Stimulated activated CD4-positive, alpha-beta T cell treated with anti-CD3 and anti-CD28 coated beads, Interleukin-4, amount 100 ng/mL, for 1 hour (primary cell): ENCODE measurements around the gene ICE2.
"Not testable (repeated sequence)": the region's sequence is repeated elsewhere in the genome, so short reads cannot be mapped to it uniquely, and the experiment has no call there.

Experiments
- DNase-seq: peaks from one replicate; pipeline ENCODE4 v3.0.0-alpha.2; 2020

The ICE2 gene

GRCh38 chr15:60407415-60407805 is 71.5 kb downstream of the ICE2 start:
- DNase-seq = no peak

DNA sequence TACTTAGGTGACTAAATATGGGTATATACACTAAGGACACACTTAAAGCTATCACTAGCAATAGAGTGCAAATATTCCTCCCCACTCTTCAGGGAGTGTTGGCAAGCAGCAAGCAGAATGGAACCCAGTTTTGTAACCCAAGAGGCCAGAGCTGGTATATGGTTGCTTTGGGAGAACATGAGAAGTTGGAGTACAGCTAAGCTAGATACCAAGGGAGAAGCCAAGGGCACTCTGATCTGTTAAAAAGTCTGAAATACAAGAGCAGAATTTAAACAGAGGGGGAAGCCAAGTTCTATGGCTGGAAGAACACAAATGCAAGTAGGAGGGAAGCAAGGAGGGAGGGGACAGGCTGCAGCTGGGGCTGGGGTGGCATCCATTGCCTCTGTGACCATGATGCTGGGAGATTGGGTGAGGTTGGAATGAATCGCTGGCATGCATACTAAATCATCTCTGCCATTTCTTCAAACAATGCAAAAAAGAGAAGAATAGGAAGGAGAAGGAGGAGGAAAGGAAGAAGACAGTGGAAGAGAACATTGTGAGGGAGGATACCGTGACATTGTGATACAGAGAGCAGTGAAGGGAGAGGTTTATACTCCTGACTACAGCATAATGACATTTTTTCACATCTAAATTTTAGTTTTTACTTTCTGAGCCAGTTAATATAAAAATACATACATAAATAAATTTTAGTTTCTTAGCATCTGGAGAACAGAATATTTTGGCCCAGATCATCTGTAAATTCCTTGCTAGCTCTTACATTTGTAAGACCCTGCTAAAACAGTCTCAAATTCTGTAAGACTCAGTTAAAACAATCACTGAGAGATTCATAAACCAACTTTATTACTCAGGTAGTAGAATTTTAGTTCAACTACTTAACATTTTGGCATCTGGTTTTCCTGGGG is 72.2 kb downstream of the ICE2 start:
- DNase-seq = no peak

GRCh38 chr15:60405399-60405798 is 73.5 kb downstream of the ICE2 start:
- DNase-seq = no peak

DNA sequence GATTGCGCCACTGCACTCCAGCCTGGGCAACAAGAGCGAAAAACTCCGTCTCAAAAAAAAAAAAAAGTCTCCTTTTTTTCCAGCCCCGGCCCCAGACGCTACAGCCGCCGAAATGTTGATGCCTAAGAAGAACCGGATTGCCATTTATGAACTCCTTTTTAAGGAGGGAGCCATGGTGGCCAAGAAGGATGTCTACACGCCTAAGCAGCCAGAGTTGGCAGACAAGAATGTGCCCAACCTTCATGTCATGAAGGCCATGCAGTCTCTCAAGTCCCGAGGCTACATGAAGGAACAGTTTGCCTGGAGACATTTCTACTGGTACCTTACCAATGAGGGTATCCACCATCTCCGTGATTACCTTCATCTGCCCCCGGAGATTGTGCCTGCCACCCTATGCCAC is 74.6 kb downstream of the ICE2 start:
- not testable (repeated sequence) for DNase-seq

DNA sequence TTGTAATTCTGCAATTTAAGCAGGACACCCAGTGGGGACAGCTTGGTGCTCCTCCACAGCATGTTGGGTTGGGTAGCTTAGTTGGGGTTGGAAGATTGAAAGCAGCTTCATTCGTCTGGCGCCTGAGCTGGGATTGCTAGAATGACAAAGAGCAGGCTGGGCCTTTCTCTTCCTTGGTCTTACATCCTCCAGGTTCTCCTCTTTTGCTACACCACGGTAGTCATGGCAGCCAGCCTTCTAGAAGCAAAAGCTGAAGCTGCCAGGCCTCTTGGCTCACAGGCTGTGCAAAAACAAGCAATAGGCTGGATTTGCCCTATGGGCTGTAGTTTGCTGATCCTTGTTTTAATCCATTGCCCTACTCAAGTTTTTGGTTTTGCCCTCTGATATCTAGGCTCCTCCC is 78.0 kb downstream of the ICE2 start:
- DNase-seq = no peak

GRCh38 chr15:60399931-60400330 is 79.0 kb downstream of the ICE2 start:
- no peak for DNase-seq

- no peak for DNase-seq
These were observed 79.6 kb downstream of the ICE2 start for GRCh38 chr15:60399246-60399915.

GRCh38 chr15:60397772-60398445 is 81.0 kb downstream of the ICE2 start, which contains the start of gene ANXA2:
Gene ANXA2, minus strand, starts transcription at chr15:60397986. Its CDS starts 11,911 bp downstream, at chr15:60386075.
- peak; percentile 77 for DNase-seq

- peak; percentile 39 for DNase-seq
These were observed 81.8 kb downstream of the ICE2 start for GRCh38 chr15:60396958-60397771.

DNA sequence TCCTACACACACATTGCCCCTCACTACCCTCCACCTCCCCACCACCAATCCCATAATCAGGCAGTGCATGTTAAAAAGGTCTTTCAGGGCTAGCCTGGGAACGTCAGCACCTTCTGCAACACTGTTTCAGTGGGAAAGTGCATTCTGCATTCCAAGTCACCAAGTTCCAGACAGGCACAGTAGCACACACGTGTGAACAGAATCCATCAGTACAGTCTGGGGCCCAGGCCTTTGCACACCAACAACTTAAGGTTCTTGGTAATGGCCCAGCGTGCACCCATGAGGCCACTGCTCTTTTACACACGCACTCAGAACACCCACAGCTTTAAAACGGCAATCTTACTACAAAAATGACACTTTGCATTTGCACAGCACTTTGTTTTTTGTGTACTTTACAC is 82.4 kb downstream of the ICE2 start:
- no peak for DNase-seq

GRCh38 chr15:60396100-60396499 is 82.8 kb downstream of the ICE2 start:
- no peak for DNase-seq

DNA sequence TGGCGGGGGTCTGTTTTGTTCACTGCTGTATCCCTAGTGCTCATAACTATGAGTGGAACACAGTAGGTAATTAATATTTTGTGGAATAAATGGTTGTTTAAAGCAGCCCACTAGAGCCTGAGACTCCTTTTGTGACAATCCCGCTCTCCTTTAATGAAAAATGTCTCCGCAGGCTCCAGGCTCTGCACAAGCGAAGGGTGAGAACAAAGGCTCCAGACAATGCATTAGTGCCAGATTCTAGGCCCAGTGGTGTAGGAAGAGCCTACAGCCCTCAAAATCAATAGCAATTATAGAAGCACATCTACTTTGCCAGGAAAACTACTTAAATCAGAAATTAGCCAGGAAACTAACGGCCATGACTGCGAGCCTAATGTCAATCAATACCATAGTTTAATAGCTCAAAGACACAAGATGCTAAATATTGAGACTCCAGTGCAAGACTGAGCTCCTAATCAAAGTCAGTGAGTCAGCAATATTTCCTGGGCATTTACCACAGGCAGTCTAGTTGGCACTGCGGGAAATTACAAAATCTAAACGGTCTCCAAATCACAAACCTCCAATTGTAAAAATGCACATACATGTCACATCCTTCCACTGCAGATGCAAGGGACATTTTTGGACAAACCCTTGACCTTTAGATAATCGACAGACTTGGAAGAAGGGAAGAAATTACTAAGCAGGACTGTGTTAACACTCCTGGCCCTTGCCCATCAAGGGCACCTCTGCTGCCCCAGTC is 83.5 kb downstream of the ICE2 start:
- DNase-seq = no peak

DNA sequence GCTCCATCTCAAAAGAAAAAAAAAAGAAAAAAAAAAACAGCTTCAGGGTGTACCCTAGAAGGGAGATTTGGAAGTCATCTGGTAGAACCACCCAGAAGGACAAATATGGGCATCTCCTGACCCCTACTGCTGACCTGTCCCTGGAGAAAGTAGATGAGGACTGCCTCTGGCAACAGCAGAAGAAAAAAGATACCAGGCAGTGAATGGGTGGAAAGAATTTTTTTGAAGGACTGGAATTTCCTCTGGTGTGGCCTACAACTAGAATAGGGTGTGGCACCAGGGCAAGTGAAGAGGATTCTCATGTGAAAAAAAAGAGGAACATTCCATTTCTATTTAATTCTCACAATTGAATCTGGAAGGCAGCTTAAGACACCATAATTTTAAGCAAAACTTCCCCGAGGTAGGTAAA is 84.2 kb downstream of the ICE2 start:
- no peak for DNase-seq

- DNase-seq = no peak
These were observed 85.8 kb downstream of the ICE2 start for GRCh38 chr15:60392986-60393790.

DNA sequence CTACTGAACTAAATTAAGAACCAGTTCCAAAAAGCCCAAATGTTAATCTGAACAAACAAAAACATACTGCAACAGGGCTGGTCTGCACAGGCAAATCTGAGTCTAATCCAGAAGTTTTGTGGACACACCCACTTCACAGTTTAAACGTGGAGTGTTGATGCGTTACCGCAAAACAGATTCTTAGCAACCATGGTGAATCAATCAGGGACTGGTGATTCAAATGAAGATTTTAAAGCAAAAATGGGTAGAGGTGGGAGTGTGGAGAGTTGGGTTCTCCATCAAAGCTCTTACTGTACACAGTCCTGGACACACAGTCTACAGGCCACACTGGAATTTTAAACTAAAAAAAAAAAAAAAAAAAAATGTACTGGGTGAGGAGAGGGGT is 86.3 kb downstream of the ICE2 start:
- DNase-seq = no peak

DNA sequence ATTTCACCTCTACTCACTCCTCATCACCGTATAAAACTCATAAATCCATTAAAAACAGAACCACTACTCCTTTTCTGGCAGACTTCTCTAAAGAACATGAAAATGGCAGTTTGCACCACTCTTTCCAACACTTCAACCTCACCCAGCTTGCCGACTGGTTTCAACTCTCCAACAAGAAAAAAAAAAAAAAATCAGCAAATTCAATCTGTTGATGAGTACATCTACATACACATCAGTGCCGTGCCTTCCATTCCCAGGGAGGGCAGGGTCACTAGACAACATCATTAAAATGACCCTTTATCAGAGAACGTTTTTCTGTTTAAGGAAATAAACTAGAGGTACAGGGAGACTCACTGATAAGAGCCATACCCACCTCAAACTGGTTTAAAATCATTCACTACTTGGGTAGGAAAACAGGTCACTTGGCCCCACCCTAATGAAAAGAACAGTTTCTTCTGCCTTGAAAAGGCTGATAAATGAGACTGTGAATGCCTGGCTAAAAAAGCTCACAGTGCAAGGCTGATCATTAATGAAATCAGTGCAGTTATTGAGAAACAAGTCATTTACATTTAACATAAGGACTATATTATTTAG is 87.1 kb downstream of the ICE2 start:
- DNase-seq = no peak

GRCh38 chr15:60390871-60391501 is 88.0 kb downstream of the ICE2 start:
- no peak for DNase-seq

GRCh38 chr15:60390231-60390630 is 88.7 kb downstream of the ICE2 start:
- DNase-seq = no peak

DNA sequence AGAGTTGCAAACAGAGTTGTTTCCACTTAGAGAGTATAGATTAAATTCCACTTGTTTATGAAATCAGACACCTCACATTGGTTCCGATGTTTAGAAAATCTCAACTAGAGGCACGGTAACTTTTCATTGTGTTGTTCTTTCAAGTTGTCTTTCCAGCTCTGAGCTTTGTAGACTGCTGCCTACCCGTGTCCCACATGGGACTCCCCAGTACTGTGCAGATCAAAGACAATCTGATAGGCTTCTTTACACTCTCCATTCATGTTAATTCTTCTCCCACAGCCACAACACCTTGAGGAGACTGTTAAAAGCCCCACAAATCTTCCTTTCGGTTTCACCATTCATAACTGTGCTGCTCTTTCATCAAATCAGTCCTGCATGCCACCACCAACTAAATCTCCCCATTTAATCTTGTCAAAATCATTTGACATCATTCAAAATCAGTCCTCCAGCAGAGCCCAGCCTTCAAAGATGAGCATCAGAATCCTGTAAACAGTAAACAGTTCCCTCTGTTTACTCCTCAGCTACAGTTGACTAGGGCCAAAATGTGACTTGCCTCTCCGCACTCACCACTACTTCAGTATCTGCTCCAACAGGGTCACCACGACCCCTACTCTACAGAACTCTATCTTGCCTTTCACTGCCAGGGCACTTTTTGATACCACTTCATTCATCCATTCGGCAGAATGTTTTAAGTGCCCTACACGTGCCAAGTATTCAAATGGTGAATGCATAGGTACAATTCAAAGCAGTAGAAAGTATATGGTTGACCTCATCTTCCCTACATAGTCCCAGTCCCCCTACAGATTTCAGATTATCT is 89.5 kb downstream of the ICE2 start:
- DNase-seq = peak; percentile 17
